Keratinocyte (primary cell): ENCODE measurements around the gene SAV1. TPM values are rescaled to one million over a fixed set of nuclear protein-coding genes. Genes with fewer than 3 reads are reported as not detected.

Source experiments
- DNase-seq: peaks from one replicate; pipeline ENCODE4 v3.0.0-alpha.2; 2011; ENCODE audit warnings: low read depth, missing footprints, low spot score
- FAIRE-seq: peaks from 2 replicates; lab custom pipeline; 2011; peaks lifted over from hg19 to GRCh38; lab: Jason Lieb, UNC
- H2AFZ ChIP-seq: 2 replicates; pipeline ENCODE4 v1.6.0; 2012; ENCODE audit warnings: low read length, control low read depth, inconsistent platforms; ENCODE audit not compliant: control insufficient read depth
- H3K27ac ChIP-seq: 2 replicates; pipeline ENCODE4 v1.5.1; 2011; ENCODE audit warnings: low read length; ENCODE audit not compliant: control insufficient read depth, insufficient read depth
- H3K27me3 ChIP-seq: 3 replicates; pipeline ENCODE4 v1.6.0; 2011; ENCODE audit warnings: low read length; ENCODE audit not compliant: control insufficient read depth, insufficient read depth; ENCODE audit errors: extremely low read depth
- H3K36me3 ChIP-seq, 2 experiments: 2 replicates in 1 of 2; 3 replicates in 1 of 2; pipeline ENCODE4 v1.5.1; 2011; ENCODE audit warnings: low read length in 2 of 2, mild to moderate bottlenecking in 1 of 2; ENCODE audit not compliant: control insufficient read depth in 2 of 2, insufficient read depth in 2 of 2; ENCODE audit errors: extremely low read depth in 1 of 2
- H3K4me1 ChIP-seq: 3 replicates; pipeline ENCODE4 v1.5.1; 2011; ENCODE audit warnings: low read length; ENCODE audit not compliant: control insufficient read depth, insufficient read depth; ENCODE audit errors: extremely low read depth
- H3K4me2 ChIP-seq: 3 replicates; pipeline ENCODE4 v1.6.0; 2011; ENCODE audit warnings: low read depth, low read length; ENCODE audit not compliant: control insufficient read depth, insufficient read depth; ENCODE audit errors: extremely low read depth
- H3K4me3 ChIP-seq, 3 experiments: fragments of 200-600 bp in 1 of 3; sonication (generic) in 1 of 3; 2 replicates in 2 of 3; 3 replicates in 1 of 3; pipeline ENCODE4 v1.5.1; 2011 to 2016; ENCODE audit warnings: low read length in 3 of 3, mild to moderate bottlenecking in 3 of 3, control low read depth in 2 of 3, inconsistent platforms in 1 of 3, low read depth in 1 of 3, mixed read lengths in 1 of 3, mixed run types in 1 of 3, moderate library complexity in 1 of 3; ENCODE audit not compliant: control insufficient read depth in 2 of 3, insufficient read depth in 2 of 3; ENCODE audit errors: extremely low read depth in 1 of 3
- H3K79me2 ChIP-seq: 2 replicates; pipeline ENCODE4 v1.6.0; 2012; ENCODE audit warnings: low read length; ENCODE audit not compliant: control insufficient read depth, insufficient read depth
- H3K9ac ChIP-seq: 3 replicates; pipeline ENCODE4 v1.6.0; 2011; ENCODE audit warnings: low read length; ENCODE audit not compliant: control insufficient read depth, insufficient read depth; ENCODE audit errors: extremely low read depth
- H3K9me1 ChIP-seq: 3 replicates; pipeline ENCODE4 v1.6.0; 2011; ENCODE audit warnings: low read length; ENCODE audit not compliant: control insufficient read depth, insufficient read depth; ENCODE audit errors: extremely low read depth
- H3K9me3 ChIP-seq: 2 replicates; pipeline ENCODE4 v1.5.1; 2012; ENCODE audit warnings: low read depth, low read length; ENCODE audit not compliant: control insufficient read depth
- H4K20me1 ChIP-seq: 3 replicates; pipeline ENCODE4 v1.6.0; 2011; ENCODE audit warnings: low read length; ENCODE audit not compliant: control insufficient read depth, insufficient read depth; ENCODE audit errors: extremely low read depth
- EZH2 ChIP-seq: IDR thresholded peaks from one replicate; pipeline ENCODE4 v1.6.1; 2012; ENCODE audit warnings: inconsistent platforms, mild to moderate bottlenecking, low read length, moderate library complexity
- dilution Hi-C: fragments of 300-500 bp; cut with MboI; formaldehyde crosslinking; loops from one replicate; pipeline ENCODE4 v1.7.0; 2020; ENCODE audit warnings: low sequenced_read_pairs; ENCODE audit not compliant: extremely low pct_ligation_motif_present
- polyA plus RNA-seq, 5 experiments: library from polyadenylated mRNA; depleted of rRNA in 3 of 5; stranded (reverse) in 3 of 5; stranded (forward) in 1 of 5; unstranded in 1 of 5; fragments of >200 nt; gene quantifications; 1 replicate in 1 of 5; 2 replicates in 3 of 5; 3 replicates in 1 of 5; pipeline versions ENCODE4 v1.2.1 to v1.2.3, GENCODE V29; 2011 to 2012; ENCODE audit warnings: missing spikeins in 2 of 5, low read depth in 1 of 5, low replicate concordance in 1 of 5
- TF ChIP-seq, protein P1 (sequence below), 3 experiments: IDR thresholded peaks in 1 of 3; conservative IDR thresholded peaks in 1 of 3; optimal IDR thresholded peaks in 1 of 3; 2 replicates in 2 of 3; 3 replicates in 1 of 3; pipeline versions ENCODE3 to v1.5.1; 2011; ENCODE audit warnings: low read length in 3 of 3, mild to moderate bottlenecking in 3 of 3, moderate library complexity in 2 of 3, control low read depth in 1 of 3, inconsistent platforms in 1 of 3; ENCODE audit not compliant: insufficient read depth in 2 of 3; ENCODE audit errors: extremely low read depth in 1 of 3

Gene SAV1
- polyA plus RNA-seq, 1 donor (not counting 4 experiments of a cell fraction or from before 2014, with no cell fraction given), result 26.0 TPM

DNA sequence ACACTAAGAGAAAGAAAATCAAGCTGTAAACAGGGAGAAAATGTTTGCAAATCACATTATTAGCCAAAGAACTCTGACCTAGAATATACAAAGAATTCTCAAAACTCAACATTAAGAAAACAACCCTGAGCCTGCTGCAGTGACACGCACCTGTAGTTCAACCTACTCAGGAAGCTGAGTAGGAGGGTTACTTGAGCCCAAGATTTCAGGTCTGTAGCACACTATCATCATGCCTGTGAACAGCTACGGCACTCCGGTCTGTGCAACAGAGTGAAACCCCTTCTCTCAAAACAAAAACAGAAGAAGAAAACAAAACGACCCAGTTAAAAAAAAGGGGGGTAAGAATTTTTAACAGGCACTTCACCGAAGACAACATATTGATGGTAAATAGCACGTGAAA is 20.8 kb downstream of the SAV1 start:
- Histone ChIP-seq H3K9me3 (no peaks in the 10 kb centered on the region), H4K20me1 (no peaks in the 10 kb centered on the region), H2AFZ (no peak overlapping the region), H3K4me3 (no peak overlapping the region), H3K36me3 (peaks cover 0 to 6% of the 10 kb centered on the region in 2 experiments), H3K9ac (no peak overlapping the region), H3K27ac (no peak overlapping the region), H3K79me2 (peaks cover 66% of the 10 kb centered on the region), H3K4me1 (peaks cover 27% of the 10 kb centered on the region), H3K4me2 (no peak overlapping the region), H3K9me1 (no peaks in the 10 kb centered on the region), H3K27me3 (no peaks in the 10 kb centered on the region)
- dilution Hi-C loops, result no loop called here
- no peak for TF ChIP-seq EZH2
- TF ChIP-seq, protein P1, sequence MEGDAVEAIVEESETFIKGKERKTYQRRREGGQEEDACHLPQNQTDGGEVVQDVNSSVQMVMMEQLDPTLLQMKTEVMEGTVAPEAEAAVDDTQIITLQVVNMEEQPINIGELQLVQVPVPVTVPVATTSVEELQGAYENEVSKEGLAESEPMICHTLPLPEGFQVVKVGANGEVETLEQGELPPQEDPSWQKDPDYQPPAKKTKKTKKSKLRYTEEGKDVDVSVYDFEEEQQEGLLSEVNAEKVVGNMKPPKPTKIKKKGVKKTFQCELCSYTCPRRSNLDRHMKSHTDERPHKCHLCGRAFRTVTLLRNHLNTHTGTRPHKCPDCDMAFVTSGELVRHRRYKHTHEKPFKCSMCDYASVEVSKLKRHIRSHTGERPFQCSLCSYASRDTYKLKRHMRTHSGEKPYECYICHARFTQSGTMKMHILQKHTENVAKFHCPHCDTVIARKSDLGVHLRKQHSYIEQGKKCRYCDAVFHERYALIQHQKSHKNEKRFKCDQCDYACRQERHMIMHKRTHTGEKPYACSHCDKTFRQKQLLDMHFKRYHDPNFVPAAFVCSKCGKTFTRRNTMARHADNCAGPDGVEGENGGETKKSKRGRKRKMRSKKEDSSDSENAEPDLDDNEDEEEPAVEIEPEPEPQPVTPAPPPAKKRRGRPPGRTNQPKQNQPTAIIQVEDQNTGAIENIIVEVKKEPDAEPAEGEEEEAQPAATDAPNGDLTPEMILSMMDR (optimal IDR thresholded peaks at IDR 0.05 in 1 of 3, IDR thresholded peaks at IDR 0.05 in 1 of 3, conservative IDR thresholded peaks at IDR 0.05 in 1 of 3; ENCODE audit: extremely low read depth in 1 of 3, insufficient read depth in 2 of 3, low read length in 3 of 3), result no peak
- FAIRE-seq (no peak), DNase-seq (no peak)

DNA sequence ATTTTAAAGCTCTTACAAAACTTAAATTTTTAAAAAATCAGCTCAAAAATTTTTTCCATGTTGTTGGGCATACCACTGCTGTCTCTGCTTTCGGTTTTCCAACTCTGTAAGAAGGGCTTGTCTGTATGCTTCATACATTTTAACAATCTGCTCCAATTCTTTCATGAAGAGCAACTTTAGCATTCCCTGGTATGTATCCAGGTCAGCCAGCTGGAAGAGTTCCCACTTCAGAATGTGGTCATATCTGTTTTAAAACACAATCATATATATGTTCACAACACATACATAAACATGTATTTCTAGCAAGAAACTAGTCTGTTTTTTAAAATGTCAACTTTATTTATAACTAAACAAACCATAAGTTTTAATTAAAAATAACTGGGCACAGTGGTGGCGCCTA is 33.0 kb downstream of the SAV1 start:
- no peak for TF ChIP-seq EZH2
- TF ChIP-seq, protein P1 (optimal IDR thresholded peaks at IDR 0.05 in 1 of 3, IDR thresholded peaks at IDR 0.05 in 1 of 3, conservative IDR thresholded peaks at IDR 0.05 in 1 of 3; ENCODE audit: extremely low read depth in 1 of 3, insufficient read depth in 2 of 3, low read length in 3 of 3), result no peak
- dilution Hi-C loops, result no loop called here
- H3K79me2 ChIP-seq, result peaks cover 12% of the 10 kb centered on the region
- no peaks in the 10 kb centered on the region for H3K9me3 ChIP-seq
- no peaks in the 10 kb centered on the region for H3K27me3 ChIP-seq
- H4K20me1 ChIP-seq, result no peaks in the 10 kb centered on the region
- FAIRE-seq (no peak), DNase-seq (no peak)
- H3K4me3 ChIP-seq, result no peak overlapping the region
- no peak overlapping the region for H3K27ac ChIP-seq
- no peak overlapping the region for H2AFZ ChIP-seq
- no peak overlapping the region for H3K9ac ChIP-seq
- no peaks in the 10 kb centered on the region for H3K9me1 ChIP-seq
- no peaks in the 10 kb centered on the region for H3K4me1 ChIP-seq
- H3K36me3 ChIP-seq, result peaks cover 12 to 24% of the 10 kb centered on the region in 2 experiments
- H3K4me2 ChIP-seq, result no peak overlapping the region
